ENCODE data around the gene ANO9.

ANO9 gene, protein sequence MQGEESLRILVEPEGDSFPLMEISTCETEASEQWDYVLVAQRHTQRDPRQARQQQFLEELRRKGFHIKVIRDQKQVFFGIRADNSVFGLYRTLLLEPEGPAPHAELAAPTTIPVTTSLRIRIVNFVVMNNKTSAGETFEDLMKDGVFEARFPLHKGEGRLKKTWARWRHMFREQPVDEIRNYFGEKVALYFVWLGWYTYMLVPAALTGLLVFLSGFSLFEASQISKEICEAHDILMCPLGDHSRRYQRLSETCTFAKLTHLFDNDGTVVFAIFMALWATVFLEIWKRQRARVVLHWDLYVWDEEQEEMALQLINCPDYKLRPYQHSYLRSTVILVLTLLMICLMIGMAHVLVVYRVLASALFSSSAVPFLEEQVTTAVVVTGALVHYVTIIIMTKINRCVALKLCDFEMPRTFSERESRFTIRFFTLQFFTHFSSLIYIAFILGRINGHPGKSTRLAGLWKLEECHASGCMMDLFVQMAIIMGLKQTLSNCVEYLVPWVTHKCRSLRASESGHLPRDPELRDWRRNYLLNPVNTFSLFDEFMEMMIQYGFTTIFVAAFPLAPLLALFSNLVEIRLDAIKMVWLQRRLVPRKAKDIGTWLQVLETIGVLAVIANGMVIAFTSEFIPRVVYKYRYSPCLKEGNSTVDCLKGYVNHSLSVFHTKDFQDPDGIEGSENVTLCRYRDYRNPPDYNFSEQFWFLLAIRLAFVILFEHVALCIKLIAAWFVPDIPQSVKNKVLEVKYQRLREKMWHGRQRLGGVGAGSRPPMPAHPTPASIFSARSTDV

DNA sequence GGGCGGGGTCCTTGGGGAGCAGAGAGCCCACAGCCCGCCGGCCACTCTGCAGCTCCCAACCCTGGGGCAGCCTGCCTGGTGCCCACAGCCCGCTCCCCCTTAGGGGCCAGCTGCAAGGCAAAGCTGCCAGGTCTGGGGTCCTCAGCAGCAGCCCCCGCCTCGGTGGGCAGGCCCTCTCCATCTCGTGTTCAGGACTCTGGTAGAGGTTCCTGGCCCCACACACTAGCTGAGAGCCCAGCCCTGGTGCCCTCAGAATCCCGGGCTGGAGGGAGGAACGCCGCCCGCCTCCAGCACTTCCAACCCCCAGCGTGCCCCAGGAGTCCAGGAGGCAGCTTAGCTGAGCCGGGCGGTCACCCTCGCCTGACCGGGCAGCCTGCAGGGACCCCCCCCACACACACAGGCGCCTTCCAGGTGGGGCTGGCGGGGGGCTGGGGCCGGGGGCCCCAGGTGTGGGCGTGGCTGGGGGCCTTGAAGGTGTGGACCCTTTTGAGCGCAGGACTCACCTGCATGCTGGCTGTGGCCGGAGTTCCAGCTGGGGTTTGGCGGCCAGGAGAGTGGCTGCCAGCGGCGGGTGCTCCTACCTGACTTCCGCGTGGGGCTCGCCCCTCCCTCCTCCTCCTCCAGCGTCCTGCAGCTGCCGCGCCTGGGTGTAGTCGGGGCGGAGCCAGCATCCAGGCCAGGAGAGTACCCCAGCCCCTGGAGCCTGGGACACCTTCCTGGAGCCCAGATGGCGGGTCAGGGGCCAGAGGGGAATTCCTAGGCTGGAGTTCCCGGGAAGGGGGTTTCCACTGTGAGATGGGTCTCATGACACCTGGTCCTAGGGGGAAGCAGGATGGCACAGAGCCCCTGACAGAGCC, at the start of gene ANO9:
Gene ANO9 (minus strand): TSS at position 594 of the 857 bp plus-strand sequence. CDS start 85 bp downstream, at position 509.
- TF ChIP-seq POLR2A (IDR thresholded peaks at IDR 0.05; ENCODE audit: low read depth, low read length) = no peak
- DNase-seq (ENCODE audit: insufficient read length, low spot score) = no peak
- no peak for FAIRE-seq

DNA sequence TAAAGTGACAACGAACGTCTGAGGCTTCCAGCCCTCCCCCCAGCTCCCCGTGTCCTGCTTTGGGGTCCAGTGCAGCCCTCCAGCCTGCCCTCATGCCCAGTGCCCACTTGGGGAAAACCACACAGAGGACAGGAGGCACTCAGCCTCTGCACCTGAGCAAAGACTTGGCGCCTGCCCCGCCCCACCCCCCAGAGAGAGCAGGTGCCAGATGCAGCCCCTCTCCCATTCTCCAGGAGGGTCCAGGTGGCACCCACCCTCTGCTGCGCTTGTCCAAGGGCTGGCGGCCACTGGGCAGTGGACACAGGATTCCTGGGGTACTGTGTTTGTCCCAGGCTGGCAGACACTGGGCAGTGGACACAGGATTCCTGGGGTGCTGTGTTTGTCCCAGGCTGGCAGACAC, 49.5 kb upstream of the ANO9 start:
- no peak for DNase-seq (ENCODE audit: insufficient read length, low spot score)
- TF ChIP-seq POLR2A (IDR thresholded peaks at IDR 0.05; ENCODE audit: low read depth, low read length) = no peak
- no peak for FAIRE-seq

DNA sequence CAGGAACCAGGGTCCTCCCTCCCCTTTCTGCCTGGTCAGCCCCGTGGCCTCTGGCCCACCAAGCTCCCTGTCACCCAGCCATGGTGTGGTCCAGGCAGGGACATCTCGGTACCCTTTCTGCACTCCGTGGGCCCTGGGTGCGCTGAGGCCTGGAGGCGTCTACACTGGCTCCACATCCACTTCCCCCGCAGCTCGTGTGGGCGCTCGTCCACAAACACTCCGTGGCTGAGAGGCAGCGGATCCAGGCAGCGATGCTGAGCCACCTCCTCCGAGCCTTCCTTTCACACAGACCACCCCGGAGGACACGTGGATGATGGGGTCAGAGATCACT, 49.1 kb upstream of the ANO9 start:
- no peak for TF ChIP-seq POLR2A (IDR thresholded peaks at IDR 0.05; ENCODE audit: low read depth, low read length)
- no peak for DNase-seq (ENCODE audit: insufficient read length, low spot score)
- no peak for FAIRE-seq

DNA sequence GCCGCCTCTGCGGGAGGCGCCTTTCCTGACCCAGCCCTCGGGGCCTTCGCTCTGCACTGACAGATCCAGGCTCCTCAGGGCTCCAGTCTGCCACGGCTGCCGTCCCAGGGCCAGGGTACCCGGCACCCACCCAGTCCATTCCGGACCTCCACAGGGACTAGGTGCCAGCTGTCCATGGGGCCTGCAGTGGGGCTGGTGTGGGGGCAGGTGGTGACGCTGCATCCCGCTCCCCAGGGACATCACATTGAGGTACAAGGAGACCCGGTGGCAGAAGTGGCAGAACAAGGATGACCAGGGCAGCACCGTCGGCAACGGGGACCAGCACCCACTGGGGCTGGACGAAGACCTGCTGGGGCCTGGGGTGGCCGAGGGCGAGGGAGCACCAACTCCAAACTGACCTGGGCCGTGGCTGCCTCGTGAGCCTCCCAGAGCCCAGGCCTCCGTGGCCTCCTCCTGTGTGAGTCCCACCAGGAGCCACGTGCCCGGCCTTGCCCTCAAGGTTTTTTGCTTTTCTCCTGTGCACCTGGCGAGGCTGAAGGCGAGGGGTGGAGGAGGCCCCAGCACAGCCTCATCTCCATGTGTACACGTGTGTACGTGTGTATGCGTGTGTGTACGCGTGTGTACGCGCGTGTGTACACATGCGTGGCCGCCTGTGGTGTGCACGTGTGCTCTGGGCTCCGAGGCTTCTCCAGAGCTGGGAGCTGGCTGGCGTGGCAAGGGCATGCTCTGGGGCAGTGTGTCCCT, 48.5 kb upstream of the ANO9 start:
- no peak for DNase-seq (ENCODE audit: insufficient read length, low spot score)
- TF ChIP-seq POLR2A (IDR thresholded peaks at IDR 0.05; ENCODE audit: low read depth, low read length) = no peak
- FAIRE-seq = no peak

DNA sequence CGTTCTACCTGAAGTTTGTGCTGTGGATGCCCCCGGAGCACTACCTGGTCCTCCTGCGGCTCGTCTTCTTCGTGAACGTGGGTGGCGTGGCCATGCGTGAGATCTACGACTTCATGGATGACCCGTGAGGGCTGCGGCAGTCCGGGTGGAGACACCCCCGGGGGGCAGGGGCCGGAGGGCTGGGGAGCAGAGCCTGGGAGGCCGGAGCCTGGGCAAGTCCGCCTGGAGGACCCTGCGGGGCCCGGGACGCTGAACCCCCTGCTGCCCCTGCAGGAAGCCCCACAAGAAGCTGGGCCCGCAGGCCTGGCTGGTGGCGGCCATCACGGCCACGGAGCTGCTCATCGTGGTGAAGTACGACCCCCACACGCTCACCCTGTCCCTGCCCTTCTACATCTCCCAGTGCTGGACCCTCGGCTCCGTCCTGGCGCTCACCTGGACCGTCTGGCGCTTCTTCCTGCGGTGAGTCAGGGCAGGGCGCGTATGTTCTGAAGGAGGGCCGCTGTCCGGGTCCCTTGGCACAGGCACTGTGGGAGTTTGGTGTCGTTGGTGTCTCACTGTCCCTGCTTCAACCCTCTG, 47.9 kb upstream of the ANO9 start:
- no peak for FAIRE-seq
- no peak for TF ChIP-seq POLR2A (IDR thresholded peaks at IDR 0.05; ENCODE audit: low read depth, low read length)
- no peak for DNase-seq (ENCODE audit: insufficient read length, low spot score)

DNA sequence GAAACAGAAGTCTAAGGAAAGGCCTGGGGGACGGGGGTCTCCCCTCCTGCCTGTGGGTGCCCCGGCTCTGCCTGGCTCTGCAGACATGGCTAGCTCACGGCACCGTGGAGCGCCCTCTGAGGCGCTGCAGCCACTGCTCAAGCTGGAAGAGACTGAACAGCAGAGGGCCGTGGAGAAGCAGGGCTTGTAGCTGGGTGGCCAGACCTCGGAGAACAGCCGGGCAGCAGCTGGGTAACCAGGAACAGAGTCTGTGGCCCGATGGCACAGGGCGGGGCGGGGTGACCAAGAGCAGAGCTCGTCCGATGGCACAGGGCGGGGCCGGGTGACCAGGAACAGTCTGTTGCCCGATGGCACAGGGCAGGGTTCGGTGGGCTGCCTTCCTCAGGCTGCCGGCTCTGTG, 47.2 kb upstream of the ANO9 start:
- no peak for FAIRE-seq
- TF ChIP-seq POLR2A (IDR thresholded peaks at IDR 0.05; ENCODE audit: low read depth, low read length) = no peak
- DNase-seq (ENCODE audit: insufficient read length, low spot score) = no peak

DNA sequence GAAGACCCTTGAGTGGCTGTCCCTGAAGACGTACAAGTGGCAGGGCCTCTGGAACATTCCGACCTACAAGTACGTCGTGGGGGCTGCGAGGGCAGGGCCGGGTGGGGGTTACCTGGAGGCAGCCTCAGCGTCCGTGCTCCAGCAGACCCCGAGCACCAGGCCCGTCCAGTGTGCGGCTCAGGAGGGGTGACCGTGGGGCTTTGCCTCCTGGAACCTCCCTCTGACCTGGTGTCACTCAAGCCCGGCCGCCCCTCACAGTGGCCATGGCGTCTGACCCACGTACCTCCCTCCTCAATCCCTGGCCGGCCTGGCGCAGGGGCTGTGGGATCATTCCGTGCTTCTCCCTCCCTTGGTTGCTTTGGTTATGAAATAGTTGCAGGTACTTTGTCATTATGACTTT, 46.8 kb upstream of the ANO9 start:
- no peak for TF ChIP-seq POLR2A (IDR thresholded peaks at IDR 0.05; ENCODE audit: low read depth, low read length)
- DNase-seq (ENCODE audit: insufficient read length, low spot score) (no peak), FAIRE-seq (no peak)

DNA sequence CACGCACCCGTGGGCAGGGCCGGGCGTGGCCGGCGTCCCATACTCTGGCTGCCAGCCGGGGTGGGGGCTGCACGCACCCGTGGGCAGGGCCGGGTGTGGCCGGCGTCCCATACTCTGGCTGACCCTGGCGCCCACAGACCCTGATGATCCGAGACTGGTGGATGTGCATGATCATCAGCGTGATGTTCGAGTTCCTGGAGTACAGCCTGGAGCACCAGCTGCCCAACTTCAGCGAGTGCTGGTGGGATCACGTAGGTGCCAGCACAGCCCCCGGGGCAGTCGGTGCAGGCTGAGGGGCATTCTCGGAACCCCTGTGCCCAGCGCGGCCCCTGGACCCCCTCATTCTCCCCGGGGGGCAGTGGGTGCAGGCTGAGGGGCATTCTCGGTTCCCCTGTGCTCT, 46.3 kb upstream of the ANO9 start:
- TF ChIP-seq POLR2A (IDR thresholded peaks at IDR 0.05; ENCODE audit: low read depth, low read length) = no peak
- DNase-seq (ENCODE audit: insufficient read length, low spot score) = no peak
- FAIRE-seq = no peak

DNA sequence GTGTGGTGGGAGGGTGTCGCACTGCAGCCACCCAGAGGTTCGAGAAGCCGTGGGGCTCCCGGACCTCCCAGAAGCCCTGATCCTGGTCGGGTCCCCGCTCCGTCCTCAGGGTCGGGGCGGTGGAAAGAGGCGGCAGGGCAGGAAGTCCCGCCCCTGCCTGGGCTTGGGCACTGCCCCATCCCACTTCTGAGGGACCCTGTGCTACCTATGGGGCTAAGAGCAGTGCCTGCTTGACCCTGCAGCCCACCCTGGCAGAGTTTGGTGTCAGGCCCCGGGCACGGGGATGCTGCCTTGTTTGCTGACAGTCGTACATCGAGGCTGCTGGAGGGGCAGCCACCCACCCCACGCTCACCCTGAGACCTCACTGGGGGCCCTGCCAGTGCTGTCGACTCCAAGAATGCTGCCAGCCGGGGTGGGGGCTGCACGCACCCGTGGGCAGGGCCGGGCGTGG, 45.8 kb upstream of the ANO9 start:
- FAIRE-seq (no peak), DNase-seq (ENCODE audit: insufficient read length, low spot score) (no peak)
- no peak for TF ChIP-seq POLR2A (IDR thresholded peaks at IDR 0.05; ENCODE audit: low read depth, low read length)

DNA sequence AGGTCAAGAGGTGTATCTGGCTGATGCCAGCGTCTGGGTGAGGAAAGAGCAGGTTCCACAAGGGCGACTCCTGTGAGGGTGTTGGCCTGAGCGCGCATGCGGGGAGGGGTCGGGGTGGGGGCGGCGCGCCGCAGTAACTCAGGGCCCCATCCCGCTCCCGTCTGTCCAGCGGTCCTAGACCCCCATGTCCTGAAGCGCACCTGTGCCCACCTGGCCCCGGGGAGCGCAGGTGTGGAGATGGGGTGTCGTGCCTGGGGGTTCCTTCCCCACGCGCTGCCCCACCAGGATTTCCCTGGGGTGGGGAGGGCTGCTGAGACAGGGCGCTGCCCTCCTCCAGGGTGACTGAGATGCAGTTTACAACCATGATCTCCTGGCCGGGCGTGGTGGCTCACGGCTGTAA, 44.4 kb upstream of the ANO9 start:
- no peak for FAIRE-seq

DNA sequence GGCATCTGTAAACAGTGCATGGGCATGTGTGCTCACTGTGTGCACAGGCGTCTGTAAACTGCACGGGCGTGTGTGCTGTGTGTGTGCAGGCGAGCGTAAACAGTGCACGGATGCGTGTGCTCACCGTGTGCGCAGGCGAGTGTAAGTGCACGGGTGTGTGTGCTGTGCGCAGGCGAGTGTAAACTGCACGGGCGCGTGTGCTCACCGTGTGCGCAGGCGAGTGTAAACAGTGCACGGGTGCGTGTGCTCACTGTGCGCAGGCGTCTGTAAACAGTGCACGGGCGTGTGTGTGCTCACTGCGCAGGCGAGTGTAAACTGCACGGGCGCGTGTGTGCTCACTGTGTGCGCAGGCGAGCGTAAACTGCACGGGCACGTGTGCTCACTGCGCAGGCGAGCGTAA, 42.8 kb upstream of the ANO9 start:
- DNase-seq (ENCODE audit: insufficient read length, low spot score) (no peak), FAIRE-seq (no peak)
- no peak for TF ChIP-seq POLR2A (IDR thresholded peaks at IDR 0.05; ENCODE audit: low read depth, low read length)

More for the DNA sequence above, 44.4 kb upstream of the ANO9 start:
- no peak for TF ChIP-seq POLR2A (IDR thresholded peaks at IDR 0.05; ENCODE audit: low read depth, low read length)
- DNase-seq (ENCODE audit: insufficient read length, low spot score) = no peak

DNA sequence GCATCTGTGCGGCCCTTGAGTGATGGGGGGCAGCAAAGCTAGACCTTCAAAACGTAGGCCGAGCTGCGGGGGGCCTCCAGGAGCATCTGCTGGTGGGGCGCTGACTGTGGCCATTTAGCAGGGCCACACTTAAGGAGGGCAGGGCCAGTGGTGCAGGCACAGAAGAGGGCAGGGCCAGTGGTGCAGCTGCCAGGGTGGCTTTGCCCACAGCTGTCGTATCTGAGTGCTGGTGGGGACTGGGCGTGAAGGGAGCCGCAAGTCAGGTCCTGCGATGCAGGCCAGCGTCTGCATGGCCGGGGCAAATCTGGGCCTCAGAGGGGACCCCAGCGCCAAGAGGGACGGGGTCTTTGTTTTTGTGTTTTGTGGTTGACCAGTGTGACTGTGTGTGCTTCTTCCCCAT, 37.5 kb upstream of the ANO9 start:
- DNase-seq (ENCODE audit: insufficient read length, low spot score) (no peak), FAIRE-seq (no peak)
- no peak for TF ChIP-seq POLR2A (IDR thresholded peaks at IDR 0.05; ENCODE audit: low read depth, low read length)
